Right hindlimb (tissue), 1 donor: ENCODE measurements around the gene COL23A1.
"Not testable (repeated sequence)": the region's sequence is repeated elsewhere in the genome, so short reads cannot be mapped to it uniquely, and the experiment has no call there.

ENCODE experiments used
- DNase-seq: peaks from one replicate; pipeline ENCODE4 v3.0.0-alpha.2; 2018

COL23A1 gene

DNA sequence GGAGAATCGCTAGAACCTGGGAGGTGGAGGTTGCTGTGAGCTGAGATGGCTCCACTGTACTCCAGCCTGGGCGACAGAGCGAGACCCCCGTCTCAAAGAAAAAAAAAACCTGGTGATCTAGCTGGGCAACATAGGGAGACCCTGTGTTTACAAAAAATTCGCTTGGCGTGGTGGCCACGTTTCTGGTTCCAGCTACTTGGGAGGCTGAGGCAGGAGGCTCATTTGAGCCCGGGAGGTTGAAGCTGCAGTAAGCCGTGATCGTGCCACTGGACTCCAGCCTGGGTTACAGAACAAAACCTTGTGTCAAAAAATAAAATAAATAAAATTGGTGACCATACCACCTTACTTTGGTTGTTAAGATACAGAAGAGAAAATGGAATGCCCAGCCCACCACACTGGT lies 387.7 kb downstream of the COL23A1 start:
- no peak for DNase-seq

DNA sequence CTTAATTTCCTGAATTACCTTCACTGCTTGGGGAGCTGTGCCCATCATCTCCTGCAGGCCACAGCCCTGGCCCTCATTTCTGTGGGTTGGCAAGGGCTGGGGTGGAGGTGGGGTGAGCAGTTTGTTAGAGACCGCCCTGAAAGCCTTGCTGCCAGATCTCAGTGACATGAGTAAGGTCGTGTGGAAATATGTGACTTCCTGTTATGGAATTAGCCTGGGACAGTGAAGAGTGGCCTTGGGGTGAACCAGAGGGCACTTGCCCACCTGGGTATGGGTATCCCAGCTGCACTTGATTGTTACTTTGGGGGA lies 388.3 kb downstream of the COL23A1 start:
- no peak for DNase-seq

DNA sequence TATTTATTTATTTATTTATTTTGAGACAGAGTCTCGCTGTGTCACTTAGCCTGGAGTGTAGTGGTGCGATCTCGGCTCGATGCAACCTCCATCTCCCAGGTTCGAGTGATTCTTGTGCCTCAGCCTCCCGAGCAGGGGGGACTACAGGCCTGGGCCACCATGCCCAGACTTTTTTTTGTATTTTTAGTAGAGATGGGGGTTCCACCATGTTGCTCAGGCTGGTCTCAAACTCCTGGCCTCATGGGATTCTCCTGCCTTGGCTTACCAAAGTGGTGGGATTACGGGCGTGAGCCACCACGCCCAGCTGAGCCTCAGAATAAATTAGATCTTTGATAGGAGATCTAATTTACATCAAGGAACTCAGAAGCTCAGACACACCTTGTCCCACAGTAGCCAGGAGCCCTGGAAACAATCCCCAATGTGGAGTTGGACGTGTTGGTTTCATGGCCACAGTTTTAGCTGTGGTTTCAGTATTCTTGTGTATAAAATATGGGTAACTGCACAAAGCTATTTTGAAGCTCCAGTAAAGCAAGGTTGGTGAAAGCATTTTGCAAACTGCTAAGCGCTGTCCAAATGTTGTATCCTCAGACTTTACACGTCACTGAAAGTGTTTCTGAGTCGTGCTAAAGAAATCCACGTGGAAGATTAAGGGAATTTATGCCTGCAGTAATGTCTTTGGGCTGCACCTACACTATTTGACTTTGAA lies 388.8 kb downstream of the COL23A1 start:
- no peak for DNase-seq

DNA sequence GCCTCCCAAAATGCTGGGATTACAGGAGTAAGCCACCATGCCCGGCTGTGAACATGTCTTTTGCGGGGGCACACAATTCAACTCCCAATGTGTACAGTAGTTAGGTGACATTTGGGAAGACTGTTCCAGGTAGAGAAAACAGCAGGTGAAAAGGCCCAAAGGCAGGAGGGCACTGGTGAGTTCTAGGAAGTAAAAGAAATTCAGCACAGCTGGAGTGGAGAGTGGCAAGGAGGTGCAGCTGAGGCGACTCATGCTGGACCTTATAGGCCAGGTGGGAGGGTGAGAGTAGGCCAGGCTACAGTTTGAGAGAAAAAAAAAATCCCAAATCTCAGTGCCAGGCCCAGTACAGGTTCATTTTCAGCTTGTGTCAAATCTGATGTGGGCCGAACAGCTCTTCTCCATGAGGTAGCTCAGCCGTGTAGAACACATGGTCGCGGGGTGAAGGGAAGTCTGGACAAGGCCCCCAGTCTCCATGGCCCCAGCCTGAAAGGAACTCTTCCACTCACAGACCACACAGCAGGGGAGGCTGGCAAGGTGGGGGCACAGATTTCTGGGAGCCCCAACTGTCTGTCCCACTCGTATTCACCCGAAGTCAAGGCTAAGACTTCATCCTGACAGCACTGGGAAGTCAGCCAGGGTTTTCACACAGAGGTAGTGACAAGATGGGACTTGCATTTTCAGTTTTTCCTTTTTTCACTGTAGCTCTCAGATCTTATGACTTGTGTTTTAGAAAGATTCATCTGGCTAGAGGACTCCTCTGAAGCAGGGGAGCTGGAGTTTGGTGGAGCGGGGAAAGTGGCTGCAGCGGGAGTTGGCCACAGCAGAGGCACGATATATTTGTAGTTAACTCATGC lies 390.4 kb downstream of the COL23A1 start:
- DNase-seq: no peak

DNA sequence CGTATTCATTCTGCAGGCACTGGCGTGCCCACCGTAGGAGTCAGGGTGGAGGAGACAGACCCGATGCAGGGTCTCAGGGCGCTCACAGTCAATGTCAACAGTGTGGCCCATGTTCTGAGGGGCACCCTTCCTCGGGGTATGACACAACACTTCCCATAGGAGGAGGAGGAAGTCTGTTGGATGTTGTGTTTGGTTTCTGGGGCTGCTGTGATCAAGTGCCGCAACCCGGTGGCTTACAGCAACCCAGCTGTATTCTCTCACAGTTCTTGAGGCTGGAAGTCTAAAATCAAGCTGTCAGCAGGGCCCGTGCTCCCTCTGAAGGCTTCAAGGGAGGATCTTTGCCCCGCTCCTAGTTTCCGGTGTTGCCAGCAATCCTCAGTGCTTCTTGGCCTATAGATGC lies 391.5 kb downstream of the COL23A1 start:
- no peak for DNase-seq

- not testable (repeated sequence) for DNase-seq
These were observed 392.0 kb downstream of the COL23A1 start for GRCh38 chr5:178198151-178198550.

DNA sequence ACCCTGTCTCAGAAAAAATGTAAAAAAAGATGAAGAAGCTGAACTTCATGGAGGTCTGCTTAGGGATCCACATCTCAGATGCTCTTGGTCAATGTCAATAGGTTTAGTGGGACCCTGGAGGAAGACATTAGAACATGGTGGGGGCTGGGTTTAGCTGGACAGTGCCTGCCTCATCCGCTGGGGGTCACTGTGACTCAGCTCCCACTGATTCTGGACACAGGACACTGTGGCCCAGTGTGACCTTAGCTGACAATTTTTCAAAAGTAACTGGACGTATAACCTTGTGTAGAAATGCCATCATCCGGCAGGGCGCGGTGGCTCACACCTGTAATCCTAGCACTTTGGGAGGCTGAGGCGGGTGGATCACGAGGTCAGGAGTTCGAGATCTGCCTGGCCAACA lies 393.2 kb downstream of the COL23A1 start:
- DNase-seq: no peak

GRCh38 chr5:178196281-178196812 lies 393.8 kb downstream of the COL23A1 start:
- DNase-seq: no peak

DNA sequence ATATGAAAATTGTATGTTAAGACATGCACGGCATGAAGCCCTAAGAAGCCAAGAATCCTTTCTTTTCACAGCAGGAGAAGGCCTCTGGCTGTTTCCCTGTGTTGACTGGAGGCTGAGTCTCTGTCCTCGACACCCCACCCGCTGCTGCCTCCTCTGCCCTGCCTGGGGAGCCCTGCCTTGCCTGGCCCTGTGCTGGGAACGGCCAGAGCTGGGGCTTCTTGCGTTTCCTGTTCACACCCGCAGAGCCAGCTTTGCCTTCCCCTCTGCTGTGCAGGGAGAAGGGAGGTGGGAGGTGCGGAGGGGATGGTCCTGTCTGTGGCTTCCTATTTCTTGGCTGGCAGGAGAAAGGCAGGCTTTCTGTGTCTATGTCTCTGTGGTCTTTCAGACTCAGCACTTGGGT lies 396.2 kb downstream of the COL23A1 start:
- DNase-seq: no peak

GRCh38 chr5:178193251-178193809 lies 396.9 kb downstream of the COL23A1 start:
- DNase-seq: no peak

DNA sequence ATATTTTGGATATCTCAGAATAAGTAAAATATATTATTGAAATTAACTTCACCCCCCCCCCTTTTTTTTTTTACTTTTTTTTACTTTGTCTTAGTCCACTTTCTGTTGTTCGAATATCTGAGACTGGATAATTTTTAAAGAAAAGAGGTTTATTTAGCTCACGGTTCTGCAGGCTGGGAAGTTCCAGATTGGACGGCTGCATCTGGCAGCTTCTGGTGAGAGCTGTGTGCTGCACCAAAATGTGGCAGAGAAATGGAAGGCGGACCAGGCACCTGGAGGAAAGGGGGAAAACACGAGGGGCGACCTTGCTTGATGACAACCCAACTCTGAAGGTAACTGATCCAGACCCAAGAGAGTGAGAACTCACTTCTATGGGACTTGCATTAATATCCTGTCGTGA lies 397.4 kb downstream of the COL23A1 start:
- DNase-seq: no peak

DNA sequence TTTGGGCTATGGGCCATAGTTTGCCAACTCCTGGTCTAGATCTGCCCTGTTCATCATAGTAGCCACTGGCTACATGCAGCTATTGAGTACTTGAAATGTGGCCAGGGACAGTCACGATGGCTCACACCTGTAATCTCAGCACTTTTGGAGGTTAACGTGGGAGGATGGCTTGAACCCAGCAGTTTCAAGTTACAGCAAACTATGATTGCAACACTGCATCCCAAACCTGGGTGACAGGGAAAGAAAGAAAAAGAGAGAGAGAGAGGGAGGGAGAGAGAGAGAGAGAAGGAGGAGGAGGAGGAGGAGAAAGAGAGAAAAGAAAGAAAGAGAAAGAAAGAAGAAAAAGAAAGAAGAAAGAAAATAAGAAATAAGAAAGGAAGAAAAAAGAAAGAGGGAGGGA lies 397.9 kb downstream of the COL23A1 start:
- no peak for DNase-seq

- DNase-seq: no peak
These were observed 398.5 kb downstream of the COL23A1 start for GRCh38 chr5:178191661-178192060.

DNA sequence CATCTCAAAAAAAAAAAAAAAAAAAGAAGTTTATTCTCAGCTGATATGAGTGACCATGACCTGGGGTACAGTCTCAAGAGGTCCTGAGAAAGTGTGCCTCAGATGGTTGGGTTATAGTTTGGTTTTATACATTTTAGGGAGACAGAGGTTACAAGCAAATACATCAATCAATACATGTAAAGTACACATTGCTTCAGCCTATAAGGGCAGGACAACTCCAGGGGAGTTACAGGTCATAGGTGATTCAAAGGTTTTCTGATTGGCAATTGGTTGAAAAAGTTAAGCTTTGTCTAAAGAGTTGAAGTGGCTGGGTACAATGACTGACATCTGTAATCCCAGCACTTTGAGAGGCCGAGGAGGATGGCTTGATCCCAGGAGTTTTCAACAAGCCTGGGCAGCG lies 400.8 kb downstream of the COL23A1 start:
- no peak for DNase-seq
